Adrenal gland (tissue), 5 donors: ENCODE results near the gene TMEM135.

Experiments used
- CTCF ChIP-seq, 6 experiments: fragments of 450-650 bp in 4 of 6; fragments of 200-600 bp in 2 of 6; sonication (generic) in 1 of 6; IDR thresholded peaks; 1 replicate in 5 of 6; 2 replicates in 1 of 6; pipeline versions ENCODE4 v1.5.1 to v1.8.0; 2016 to 2021; ENCODE audit warnings: antibody characterized with exemption in 6 of 6, mild to moderate bottlenecking in 2 of 6, moderate library complexity in 1 of 6
- POLR2A ChIP-seq, 2 donors: fragments of 450-650 bp; IDR thresholded peaks; one replicate each; pipeline ENCODE4 v1.6.1; 2017; ENCODE audit warnings: antibody characterized with exemption in 2 of 2, mild to moderate bottlenecking in 2 of 2, moderate library complexity in 1 of 2
- donor health status: DM: no; HTN: no; CAD: no.

DNA sequence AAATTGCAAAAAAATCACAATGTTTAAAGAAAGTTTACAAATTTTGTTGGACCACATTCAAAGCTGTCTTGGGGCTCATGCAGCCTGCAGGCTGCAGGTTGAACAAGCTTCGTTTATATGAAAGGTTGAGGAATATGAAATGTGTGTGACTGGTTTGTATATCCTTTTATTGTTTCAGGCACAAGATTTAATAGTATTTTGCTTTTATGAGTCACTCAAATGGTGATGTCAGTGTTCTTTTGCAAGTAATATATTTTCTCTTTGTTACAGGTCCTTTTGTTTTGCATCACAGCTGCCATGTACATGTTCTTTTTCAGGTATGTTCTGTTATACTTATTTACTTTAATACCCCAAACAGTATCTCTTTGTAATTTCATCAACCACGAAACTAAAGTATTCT, 198.6 kb downstream of the TMEM135 start:
- TF ChIP-seq CTCF (IDR thresholded peaks at IDR 0.05) (no peak), POLR2A (IDR thresholded peaks at IDR 0.05) (no peak)
